HL-60 (cell line): ENCODE results near the gene PIMREG.

ENCODE experiments used
- DNase-seq, 2 experiments: peaks; one replicate each; pipeline ENCODE4 v3.0.0-alpha.2; 2010 to 2020; ENCODE audit warnings: low read depth in 1 of 2, low spot score in 1 of 2
- H3K27ac ChIP-seq: fragments of 250-450 bp; sonication (Bioruptor Pico); replicated peaks from 2 replicates; pipeline ENCODE4 v1.5.1; 2020; ENCODE audit warnings: mild to moderate bottlenecking, moderate library complexity
- H3K27me3 ChIP-seq: fragments of 250-450 bp; sonication (Bioruptor Pico); 2 replicates; pipeline ENCODE4 v1.5.1; 2021; ENCODE audit warnings: mild to moderate bottlenecking, moderate library complexity; ENCODE audit not compliant: insufficient read depth, poor library complexity, severe bottlenecking
- H3K4me3 ChIP-seq: replicated peaks from 2 replicates; pipeline ENCODE4 v1.5.1; 2011; ENCODE audit warnings: mild to moderate bottlenecking, control low read depth, low read length; ENCODE audit not compliant: insufficient read depth
- GABPA ChIP-seq: IDR thresholded peaks from 2 replicates; pipeline ENCODE4 v1.6.1; 2012; ENCODE audit warnings: low read depth
- POLR2AphosphoS5 ChIP-seq: IDR thresholded peaks from 2 replicates; pipeline ENCODE4 v1.6.1; 2012; ENCODE audit warnings: low read depth
- SPI1 ChIP-seq: IDR thresholded peaks from 2 replicates; pipeline ENCODE4 v1.6.1; 2012; ENCODE audit warnings: low read depth, mild to moderate bottlenecking, borderline replicate concordance
- TF ChIP-seq, protein P1 (sequence below): IDR thresholded peaks from one replicate; pipeline ENCODE4 v1.5.1; 2011; ENCODE audit warnings: low read length, control low read depth, inconsistent platforms; ENCODE audit not compliant: insufficient read depth
- TF ChIP-seq, protein P2 (sequence below): IDR thresholded peaks from 2 replicates; pipeline ENCODE4 v1.6.1; 2012; ENCODE audit warnings: low read depth; ENCODE audit not compliant: insufficient replicate concordance

PIMREG gene

DNA sequence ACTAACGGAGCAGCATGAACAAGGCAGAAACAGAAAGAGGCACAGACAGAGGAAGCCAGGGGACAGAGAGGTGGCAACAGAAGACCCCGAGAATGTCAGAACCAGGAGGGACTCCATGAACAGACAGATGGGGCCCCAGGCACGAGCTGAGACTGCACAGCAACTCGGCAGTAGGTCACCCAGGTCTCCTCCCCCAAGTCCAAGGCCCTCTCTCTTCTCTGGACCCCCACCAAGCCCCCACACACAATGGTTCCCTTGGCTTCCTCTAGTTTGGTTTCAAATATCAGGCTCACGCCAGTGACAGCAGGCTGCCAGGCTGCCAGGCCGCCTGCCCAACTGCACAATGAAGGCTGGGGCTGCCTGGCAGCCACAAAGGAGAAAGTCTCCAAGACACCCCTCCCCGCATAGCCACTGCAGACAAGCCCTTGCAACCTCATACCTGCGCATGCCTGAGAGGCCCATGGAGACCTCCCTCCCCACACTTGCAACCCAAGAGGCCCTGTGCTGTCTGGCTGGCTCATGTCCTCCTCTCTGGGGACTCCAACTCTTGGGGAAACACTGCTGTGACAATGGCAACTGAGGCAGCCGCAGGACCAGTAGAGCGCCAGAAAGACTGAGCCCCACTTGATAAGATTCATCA lies 54.8 kb downstream of the PIMREG start:
- no peaks in the 10 kb centered on the region for H3K27me3 ChIP-seq
- no peak overlapping the region for H3K4me3 ChIP-seq
- DNase-seq = no peak
- TF ChIP-seq POLR2AphosphoS5 (no peak), SPI1 (no peak), GABPA (no peak)
- TF ChIP-seq, protein P1, sequence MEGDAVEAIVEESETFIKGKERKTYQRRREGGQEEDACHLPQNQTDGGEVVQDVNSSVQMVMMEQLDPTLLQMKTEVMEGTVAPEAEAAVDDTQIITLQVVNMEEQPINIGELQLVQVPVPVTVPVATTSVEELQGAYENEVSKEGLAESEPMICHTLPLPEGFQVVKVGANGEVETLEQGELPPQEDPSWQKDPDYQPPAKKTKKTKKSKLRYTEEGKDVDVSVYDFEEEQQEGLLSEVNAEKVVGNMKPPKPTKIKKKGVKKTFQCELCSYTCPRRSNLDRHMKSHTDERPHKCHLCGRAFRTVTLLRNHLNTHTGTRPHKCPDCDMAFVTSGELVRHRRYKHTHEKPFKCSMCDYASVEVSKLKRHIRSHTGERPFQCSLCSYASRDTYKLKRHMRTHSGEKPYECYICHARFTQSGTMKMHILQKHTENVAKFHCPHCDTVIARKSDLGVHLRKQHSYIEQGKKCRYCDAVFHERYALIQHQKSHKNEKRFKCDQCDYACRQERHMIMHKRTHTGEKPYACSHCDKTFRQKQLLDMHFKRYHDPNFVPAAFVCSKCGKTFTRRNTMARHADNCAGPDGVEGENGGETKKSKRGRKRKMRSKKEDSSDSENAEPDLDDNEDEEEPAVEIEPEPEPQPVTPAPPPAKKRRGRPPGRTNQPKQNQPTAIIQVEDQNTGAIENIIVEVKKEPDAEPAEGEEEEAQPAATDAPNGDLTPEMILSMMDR = no peak
- TF ChIP-seq, protein P2, sequence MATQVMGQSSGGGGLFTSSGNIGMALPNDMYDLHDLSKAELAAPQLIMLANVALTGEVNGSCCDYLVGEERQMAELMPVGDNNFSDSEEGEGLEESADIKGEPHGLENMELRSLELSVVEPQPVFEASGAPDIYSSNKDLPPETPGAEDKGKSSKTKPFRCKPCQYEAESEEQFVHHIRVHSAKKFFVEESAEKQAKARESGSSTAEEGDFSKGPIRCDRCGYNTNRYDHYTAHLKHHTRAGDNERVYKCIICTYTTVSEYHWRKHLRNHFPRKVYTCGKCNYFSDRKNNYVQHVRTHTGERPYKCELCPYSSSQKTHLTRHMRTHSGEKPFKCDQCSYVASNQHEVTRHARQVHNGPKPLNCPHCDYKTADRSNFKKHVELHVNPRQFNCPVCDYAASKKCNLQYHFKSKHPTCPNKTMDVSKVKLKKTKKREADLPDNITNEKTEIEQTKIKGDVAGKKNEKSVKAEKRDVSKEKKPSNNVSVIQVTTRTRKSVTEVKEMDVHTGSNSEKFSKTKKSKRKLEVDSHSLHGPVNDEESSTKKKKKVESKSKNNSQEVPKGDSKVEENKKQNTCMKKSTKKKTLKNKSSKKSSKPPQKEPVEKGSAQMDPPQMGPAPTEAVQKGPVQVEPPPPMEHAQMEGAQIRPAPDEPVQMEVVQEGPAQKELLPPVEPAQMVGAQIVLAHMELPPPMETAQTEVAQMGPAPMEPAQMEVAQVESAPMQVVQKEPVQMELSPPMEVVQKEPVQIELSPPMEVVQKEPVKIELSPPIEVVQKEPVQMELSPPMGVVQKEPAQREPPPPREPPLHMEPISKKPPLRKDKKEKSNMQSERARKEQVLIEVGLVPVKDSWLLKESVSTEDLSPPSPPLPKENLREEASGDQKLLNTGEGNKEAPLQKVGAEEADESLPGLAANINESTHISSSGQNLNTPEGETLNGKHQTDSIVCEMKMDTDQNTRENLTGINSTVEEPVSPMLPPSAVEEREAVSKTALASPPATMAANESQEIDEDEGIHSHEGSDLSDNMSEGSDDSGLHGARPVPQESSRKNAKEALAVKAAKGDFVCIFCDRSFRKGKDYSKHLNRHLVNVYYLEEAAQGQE = no peak
- no peak overlapping the region for H3K27ac ChIP-seq
